ENCODE data around the gene HDAC5.
A peak's percentile ranks its signal among the peaks of the same experiment; 100 is the strongest.

GRCh38 chr17:44102849-44103622, 20.4 kb downstream of the HDAC5 start:
- TF ChIP-seq CTCF (IDR thresholded peaks at IDR 0.05) (no peak), POLR2AphosphoS5 (IDR thresholded peaks at IDR 0.05; ENCODE audit: insufficient read depth in 1 of 2, low read depth in 1 of 2) (peak in 1 of 2 donors; percentile 49), POLR2A (IDR thresholded peaks at IDR 0.05) (no peak)
